Body of pancreas (tissue), 4 donors: ENCODE measurements around the gene PEPD.

Source experiments
- CTCF ChIP-seq, 7 experiments: fragments of 450-650 bp in 4 of 7; fragments of 200-600 bp in 3 of 7; sonication (generic) in 3 of 7; IDR thresholded peaks; one replicate each; pipeline ENCODE4 v1.5.1; 2016 to 2019; ENCODE audit warnings: antibody characterized with exemption in 7 of 7
- POLR2A ChIP-seq, 3 donors: fragments of 450-650 bp; IDR thresholded peaks; one replicate each; pipeline ENCODE4 v1.6.1; 2016; ENCODE audit warnings: antibody characterized with exemption in 3 of 3, mild to moderate bottlenecking in 2 of 3

- no peak for TF ChIP-seq CTCF (IDR thresholded peaks at IDR 0.05)
- TF ChIP-seq POLR2A (IDR thresholded peaks at IDR 0.05): no peak
Observed at GRCh38 chr19:33384983-33385382, 136.6 kb downstream of the PEPD start.
